Naive B cell (primary cell): ENCODE results near the gene PRICKLE2. TPM values are rescaled to one million over a fixed set of nuclear protein-coding genes. Genes with fewer than 3 reads are reported as not detected.
A peak's percentile ranks its signal among the peaks of the same experiment; 100 is the strongest.

Source experiments
- ATAC-seq, 2 donors: fragments of 150-1000 bp; cut with Tn5 transposase; 2 replicates each; pipeline ENCODE4 v1.10.0; 2021; ENCODE audit warnings: low read depth in 2 of 2, mild to moderate bottlenecking in 2 of 2, moderate library complexity in 2 of 2
- DNase-seq: peaks from one replicate; pipeline ENCODE4 v3.0.0; 2022
- H3K27ac Mint-ChIP-seq, 6 donors: one replicate each; pipeline ENCODE4 v1.8.0; 2020 to 2022; ENCODE audit warnings: mild to moderate bottlenecking in 6 of 6, mixed read lengths in 6 of 6, moderate library complexity in 5 of 6, inconsistent platforms in 2 of 6
- H3K27me3 Mint-ChIP-seq, 3 donors: one replicate each; pipeline ENCODE4 v1.8.0; 2021 to 2022; ENCODE audit warnings: mixed read lengths in 3 of 3, mild to moderate bottlenecking in 1 of 3
- H3K36me3 Mint-ChIP-seq, 2 donors: one replicate each; pipeline ENCODE4 v1.8.0; 2020 to 2022; ENCODE audit warnings: mixed read lengths in 2 of 2, inconsistent platforms in 1 of 2, mild to moderate bottlenecking in 1 of 2
- H3K4me1 Mint-ChIP-seq, 3 donors: one replicate each; pipeline ENCODE4 v1.8.0; 2020 to 2022; ENCODE audit warnings: mixed read lengths in 3 of 3, inconsistent platforms in 1 of 3, mild to moderate bottlenecking in 1 of 3, moderate library complexity in 1 of 3
- H3K4me3 Mint-ChIP-seq, 8 donors: one replicate each; pipeline ENCODE4 v1.8.0; 2020 to 2022; ENCODE audit warnings: mild to moderate bottlenecking in 8 of 8, mixed read lengths in 8 of 8, moderate library complexity in 8 of 8, inconsistent platforms in 2 of 8
- H3K9me3 Mint-ChIP-seq, 7 donors: one replicate each; pipeline ENCODE4 v1.8.0; 2020 to 2022; ENCODE audit warnings: mixed read lengths in 7 of 7, mild to moderate bottlenecking in 5 of 7, inconsistent platforms in 2 of 7, moderate library complexity in 1 of 7
- polyA plus RNA-seq, 6 donors: library from polyadenylated mRNA; unstranded; fragments of 300-500 nt; fragmentation: Illumina TruSeq; gene quantifications; one replicate each; pipeline ENCODE4 v1.2.3, GENCODE V29; 2021; ENCODE audit warnings: low read depth in 6 of 6

Gene PRICKLE2
- polyA plus RNA-seq, 6 donors from 2014 or later = not detected

- Mint-ChIP-seq H3K27ac (no peak overlapping the region), H3K4me1 (no peaks in the 10 kb centered on the region), H3K4me3 (no peak overlapping the region), H3K36me3 (no peaks in the 10 kb centered on the region), H3K9me3 (peaks cover 0 to 5% (median 0%) of the 10 kb centered on the region in 7 donors), H3K27me3 (peaks cover 0 to 8% (median 6%) of the 10 kb centered on the region in 3 donors)
- ATAC-seq (no peak), DNase-seq (no peak)
These were observed 38.0 kb downstream of the PRICKLE2 start for GRCh38 chr3:64187065-64187959.

GRCh38 chr3:64186667-64187064 lies 38.6 kb downstream of the PRICKLE2 start:
- ATAC-seq (no peak), DNase-seq (no peak)
- Mint-ChIP-seq H3K9me3 (peaks cover 0 to 5% (median 0%) of the 10 kb centered on the region in 7 donors), H3K27me3 (peaks cover 0 to 9% (median 6%) of the 10 kb centered on the region in 3 donors), H3K4me3 (no peak overlapping the region), H3K4me1 (no peaks in the 10 kb centered on the region), H3K27ac (no peak overlapping the region), H3K36me3 (no peaks in the 10 kb centered on the region)

GRCh38 chr3:64185436-64185835 lies 39.8 kb downstream of the PRICKLE2 start:
- Mint-ChIP-seq H3K9me3 (peaks cover 0 to 2% (median 0%) of the 10 kb centered on the region in 7 donors), H3K27me3 (peaks cover 0 to 8% (median 5%) of the 10 kb centered on the region in 3 donors), H3K27ac (no peak overlapping the region), H3K4me3 (no peak overlapping the region), H3K4me1 (no peaks in the 10 kb centered on the region), H3K36me3 (no peaks in the 10 kb centered on the region)
- ATAC-seq = no peak
- no peak for DNase-seq

GRCh38 chr3:64184621-64185020 lies 40.6 kb downstream of the PRICKLE2 start:
- peaks cover 0 to 2% (median 0%) of the 10 kb centered on the region in 7 donors for H3K9me3 Mint-ChIP-seq
- H3K27me3 Mint-ChIP-seq = peaks cover 0 to 8% (median 5%) of the 10 kb centered on the region in 3 donors
- no peak overlapping the region for H3K4me3 Mint-ChIP-seq
- no peaks in the 10 kb centered on the region for H3K36me3 Mint-ChIP-seq
- ATAC-seq = no peak
- no peak overlapping the region for H3K27ac Mint-ChIP-seq
- DNase-seq = no peak
- H3K4me1 Mint-ChIP-seq = no peaks in the 10 kb centered on the region

GRCh38 chr3:64179860-64180259 lies 45.4 kb downstream of the PRICKLE2 start:
- no peak overlapping the region for H3K27ac Mint-ChIP-seq
- DNase-seq (no peak), ATAC-seq (no peak)
- no peaks in the 10 kb centered on the region for H3K36me3 Mint-ChIP-seq
- H3K4me1 Mint-ChIP-seq = no peaks in the 10 kb centered on the region
- no peak overlapping the region for H3K4me3 Mint-ChIP-seq
- peaks cover 0 to 8% (median 5%) of the 10 kb centered on the region in 3 donors for H3K27me3 Mint-ChIP-seq
- H3K9me3 Mint-ChIP-seq = no peaks in the 10 kb centered on the region

GRCh38 chr3:64179249-64179648 lies 46.0 kb downstream of the PRICKLE2 start:
- H3K4me3 Mint-ChIP-seq = no peak overlapping the region
- H3K36me3 Mint-ChIP-seq = no peaks in the 10 kb centered on the region
- H3K27me3 Mint-ChIP-seq = peaks cover 0 to 8% (median 5%) of the 10 kb centered on the region in 3 donors
- DNase-seq (no peak), ATAC-seq (no peak)
- H3K27ac Mint-ChIP-seq = no peak overlapping the region
- no peaks in the 10 kb centered on the region for H3K9me3 Mint-ChIP-seq
- H3K4me1 Mint-ChIP-seq = no peaks in the 10 kb centered on the region

GRCh38 chr3:64178419-64178818 lies 46.8 kb downstream of the PRICKLE2 start:
- Mint-ChIP-seq H3K27me3 (peaks cover 0 to 8% (median 5%) of the 10 kb centered on the region in 3 donors), H3K9me3 (peaks cover 0 to 2% (median 0%) of the 10 kb centered on the region in 7 donors), H3K27ac (no peak overlapping the region), H3K36me3 (no peaks in the 10 kb centered on the region), H3K4me1 (no peaks in the 10 kb centered on the region), H3K4me3 (no peak overlapping the region)
- ATAC-seq (no peak), DNase-seq (no peak)

- Mint-ChIP-seq H3K4me1 (no peaks in the 10 kb centered on the region), H3K27ac (no peak overlapping the region), H3K27me3 (peaks cover 0 to 5% (median 5%) of the 10 kb centered on the region in 3 donors), H3K36me3 (no peaks in the 10 kb centered on the region), H3K4me3 (no peak overlapping the region), H3K9me3 (peaks cover 0 to 3% (median 0%) of the 10 kb centered on the region in 7 donors)
- no peak for DNase-seq
- ATAC-seq = no peak
These were observed 48.7 kb downstream of the PRICKLE2 start for GRCh38 chr3:64176461-64176996.

- H3K36me3 Mint-ChIP-seq = no peaks in the 10 kb centered on the region
- peaks cover 0 to 5% (median 2%) of the 10 kb centered on the region in 7 donors for H3K9me3 Mint-ChIP-seq
- no peak for ATAC-seq
- no peak for DNase-seq
- H3K4me1 Mint-ChIP-seq = no peaks in the 10 kb centered on the region
- peaks cover 0 to 4% (median 0%) of the 10 kb centered on the region in 3 donors for H3K27me3 Mint-ChIP-seq
- no peak overlapping the region for H3K27ac Mint-ChIP-seq
- H3K4me3 Mint-ChIP-seq = no peak overlapping the region
These were observed 50.9 kb downstream of the PRICKLE2 start for GRCh38 chr3:64174328-64174727.

- H3K36me3 Mint-ChIP-seq = no peaks in the 10 kb centered on the region
- no peaks in the 10 kb centered on the region for H3K4me1 Mint-ChIP-seq
- DNase-seq (no peak), ATAC-seq (no peak)
- peaks cover 0 to 7% (median 2%) of the 10 kb centered on the region in 7 donors for H3K9me3 Mint-ChIP-seq
- peak overlapping the region in 1 of 6 donors; percentile 58 for H3K27ac Mint-ChIP-seq
- H3K27me3 Mint-ChIP-seq = peaks cover 0 to 4% (median 0%) of the 10 kb centered on the region in 3 donors
- no peak overlapping the region for H3K4me3 Mint-ChIP-seq
These were observed 51.7 kb downstream of the PRICKLE2 start for GRCh38 chr3:64173563-64173962.

- Mint-ChIP-seq H3K4me1 (no peaks in the 10 kb centered on the region), H3K4me3 (no peak overlapping the region), H3K27ac (no peak overlapping the region), H3K36me3 (no peaks in the 10 kb centered on the region), H3K27me3 (peaks cover 0 to 4% (median 0%) of the 10 kb centered on the region in 3 donors), H3K9me3 (peaks cover 0 to 7% (median 2%) of the 10 kb centered on the region in 7 donors)
- DNase-seq (no peak), ATAC-seq (no peak)
These were observed 55.0 kb downstream of the PRICKLE2 start for GRCh38 chr3:64170270-64170669.

GRCh38 chr3:64167868-64168267 lies 57.4 kb downstream of the PRICKLE2 start:
- no peak overlapping the region for H3K27ac Mint-ChIP-seq
- H3K4me1 Mint-ChIP-seq = no peaks in the 10 kb centered on the region
- H3K9me3 Mint-ChIP-seq = peaks cover 0 to 5% (median 0%) of the 10 kb centered on the region in 7 donors
- ATAC-seq (no peak), DNase-seq (no peak)
- no peak overlapping the region for H3K4me3 Mint-ChIP-seq
- H3K36me3 Mint-ChIP-seq = no peaks in the 10 kb centered on the region
- peaks cover 0 to 4% (median 0%) of the 10 kb centered on the region in 3 donors for H3K27me3 Mint-ChIP-seq

- Mint-ChIP-seq H3K4me1 (no peaks in the 10 kb centered on the region), H3K36me3 (no peaks in the 10 kb centered on the region)
These were observed 57.9 kb downstream of the PRICKLE2 start for GRCh38 chr3:64167351-64167750.

More at GRCh38 chr3:64167351-64167750, 57.9 kb downstream of the PRICKLE2 start:
- Mint-ChIP-seq H3K27me3 (peaks cover 0 to 4% (median 0%) of the 10 kb centered on the region in 3 donors), H3K4me3 (no peak overlapping the region), H3K9me3 (peaks cover 0 to 5% (median 0%) of the 10 kb centered on the region in 7 donors), H3K27ac (no peak overlapping the region)
- DNase-seq (no peak), ATAC-seq (no peak)
